ENCODE data around the gene HDDC2. TPM values are rescaled to one million over a fixed set of nuclear protein-coding genes. Genes with fewer than 3 reads are reported as not detected.
"Not testable (repeated sequence)": the region's sequence is repeated elsewhere in the genome, so short reads cannot be mapped to it uniquely, and the experiment has no call there.

HDDC2 gene
- total RNA-seq, 1 experiment from 2014 or later, result 141 TPM

DNA sequence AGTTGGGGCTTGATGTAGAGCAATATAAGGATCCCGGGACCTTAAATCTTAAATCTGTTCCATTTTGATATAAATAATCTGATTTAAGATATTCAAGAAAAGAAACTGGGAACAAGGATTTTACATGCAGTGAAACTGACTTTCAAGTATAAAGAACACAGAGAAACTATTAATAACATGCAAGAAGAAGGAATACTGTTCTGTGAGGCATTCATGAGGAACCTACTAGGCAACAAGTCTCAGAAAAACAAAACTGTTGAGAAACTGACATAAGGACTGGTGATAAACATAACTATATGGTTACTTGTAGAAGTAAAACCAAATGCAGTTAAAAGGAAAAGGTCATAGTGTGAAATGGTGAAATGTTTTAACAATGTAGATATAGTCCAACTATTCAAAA is 15.8 kb downstream of the HDDC2 start:
- peaks cover 24% of the 10 kb centered on the region for H3K9me3 Mint-ChIP-seq (ENCODE audit: unreplicated experiment)
- H3K4me3 Mint-ChIP-seq (ENCODE audit: unreplicated experiment), result no peak overlapping the region
- no peak for TF ChIP-seq CTCF (IDR thresholded peaks at IDR 0.05; ENCODE audit: unreplicated experiment)
- H3K36me3 Mint-ChIP-seq (ENCODE audit: insufficient read depth, unreplicated experiment), result peaks cover 82% of the 10 kb centered on the region
- intact Hi-C loops (cut with micrococcal nuclease), result no loop called here
- BruUV-seq (replicated peaks), result no TSS peak
- no peaks in the 10 kb centered on the region for H3K27me3 Mint-ChIP-seq (ENCODE audit: insufficient read depth, unreplicated experiment)
- ChIA-PET CTCF (no interaction called here), POLR2A (interaction anchor here (0.6 kb wide), 1 partner anchor 50 kb away, joined by 3 read pairs; no protein-coding TSS in a partner anchor)
- no peak for DNase-seq (ENCODE audit: unreplicated experiment)
- H3K27ac Mint-ChIP-seq (ENCODE audit: low read depth, unreplicated experiment), result no peak overlapping the region
- no peaks in the 10 kb centered on the region for H3K4me1 Mint-ChIP-seq (ENCODE audit: insufficient read depth, unreplicated experiment)

DNA sequence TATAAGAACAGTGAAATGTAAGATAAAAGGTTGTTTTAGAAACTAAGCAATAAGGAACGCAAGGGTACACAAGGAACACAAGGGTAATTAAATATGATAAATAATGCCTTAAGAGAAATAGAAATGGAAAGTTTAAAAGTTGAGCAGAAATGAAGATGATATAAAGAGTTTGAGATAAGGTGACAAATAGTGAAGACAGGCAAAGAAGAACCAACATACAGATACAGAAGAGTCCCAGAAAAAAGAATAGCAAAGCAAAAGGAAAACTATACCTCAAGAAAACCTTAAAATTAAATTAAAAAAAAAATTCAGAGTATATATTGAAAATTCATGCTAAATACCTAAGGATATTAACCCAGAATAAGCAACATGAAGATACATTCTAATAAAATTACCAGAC is 16.4 kb downstream of the HDDC2 start:
- POLR2A ChIA-PET, result no interaction called here
- H3K36me3 Mint-ChIP-seq (ENCODE audit: insufficient read depth, unreplicated experiment), result peaks cover 82% of the 10 kb centered on the region
- TF ChIP-seq CTCF (IDR thresholded peaks at IDR 0.05; ENCODE audit: unreplicated experiment), result no peak
- no peaks in the 10 kb centered on the region for H3K4me1 Mint-ChIP-seq (ENCODE audit: insufficient read depth, unreplicated experiment)
- BruUV-seq (replicated peaks), result no TSS peak
- CTCF ChIA-PET, result no interaction called here
- intact Hi-C loops (cut with micrococcal nuclease), result no loop called here
- H3K27ac Mint-ChIP-seq (ENCODE audit: low read depth, unreplicated experiment), result no peak overlapping the region
- DNase-seq (ENCODE audit: unreplicated experiment), result no peak
- H3K9me3 Mint-ChIP-seq (ENCODE audit: unreplicated experiment), result peaks cover 25% of the 10 kb centered on the region
- no peaks in the 10 kb centered on the region for H3K27me3 Mint-ChIP-seq (ENCODE audit: insufficient read depth, unreplicated experiment)
- no peak overlapping the region for H3K4me3 Mint-ChIP-seq (ENCODE audit: unreplicated experiment)

GRCh38 chr6:125282470-125282869 is 19.3 kb downstream of the HDDC2 start:
- ChIA-PET CTCF (interaction anchor here (0.6 kb wide), 1 partner anchor 318 kb away, joined by 4 read pairs; no protein-coding TSS in a partner anchor), POLR2A (interaction anchor here (0.6 kb wide), 1 partner anchor 326 kb away, joined by 3 read pairs; no protein-coding TSS in a partner anchor)
- H3K4me3 Mint-ChIP-seq (ENCODE audit: unreplicated experiment); H3K27ac Mint-ChIP-seq (ENCODE audit: low read depth, unreplicated experiment); intact Hi-C loops (cut with micrococcal nuclease); H3K27me3 Mint-ChIP-seq (ENCODE audit: insufficient read depth, unreplicated experiment); BruUV-seq (replicated peaks); DNase-seq (ENCODE audit: unreplicated experiment): not testable (repeated sequence)
- peaks cover 87% of the 10 kb centered on the region for H3K36me3 Mint-ChIP-seq (ENCODE audit: insufficient read depth, unreplicated experiment)
- peaks cover 25% of the 10 kb centered on the region for H3K9me3 Mint-ChIP-seq (ENCODE audit: unreplicated experiment)
- peaks cover 11% of the 10 kb centered on the region for H3K4me1 Mint-ChIP-seq (ENCODE audit: insufficient read depth, unreplicated experiment)

- BruUV-seq (replicated peaks); DNase-seq (ENCODE audit: unreplicated experiment); H3K27ac Mint-ChIP-seq (ENCODE audit: low read depth, unreplicated experiment); intact Hi-C loops (cut with micrococcal nuclease); H3K4me3 Mint-ChIP-seq (ENCODE audit: unreplicated experiment); POLR2A ChIA-PET; H3K27me3 Mint-ChIP-seq (ENCODE audit: insufficient read depth, unreplicated experiment): not testable (repeated sequence)
- CTCF ChIA-PET, result interaction anchor here (0.6 to 1.2 kb wide), 10 partner anchors 12 to 694 kb away, joined by 3 to 5 read pairs (median 4); no protein-coding TSS in a partner anchor
- Mint-ChIP-seq H3K4me1 (ENCODE audit: insufficient read depth, unreplicated experiment) (peaks cover 11% of the 10 kb centered on the region), H3K9me3 (ENCODE audit: unreplicated experiment) (peaks cover 22% of the 10 kb centered on the region), H3K36me3 (ENCODE audit: insufficient read depth, unreplicated experiment) (peaks cover 78% of the 10 kb centered on the region)
Observed at GRCh38 chr6:125280370-125281035, 21.3 kb downstream of the HDDC2 start.

DNA sequence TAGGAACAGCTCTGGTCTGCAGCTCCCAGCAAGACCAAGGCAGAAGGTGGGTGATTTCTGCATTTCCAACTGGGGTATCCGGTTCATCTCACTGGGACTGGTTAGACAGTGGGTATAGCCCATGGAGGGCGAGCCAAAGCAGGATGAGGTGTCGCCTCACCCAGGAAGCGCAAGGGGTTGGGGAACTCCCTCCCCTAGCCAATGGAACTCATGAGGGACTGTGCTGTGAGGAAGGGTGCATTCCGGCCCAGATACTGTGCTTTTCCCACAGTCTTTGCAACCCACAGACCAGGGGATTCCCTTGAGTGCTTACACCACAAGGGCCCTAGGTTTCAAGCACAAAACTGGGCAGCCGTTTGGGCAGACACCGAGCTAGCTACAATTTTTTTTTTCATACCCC is 21.8 kb downstream of the HDDC2 start:
- Mint-ChIP-seq H3K36me3 (ENCODE audit: insufficient read depth, unreplicated experiment) (peaks cover 73% of the 10 kb centered on the region), H3K4me1 (ENCODE audit: insufficient read depth, unreplicated experiment) (peaks cover 14% of the 10 kb centered on the region), H3K9me3 (ENCODE audit: unreplicated experiment) (peaks cover 17% of the 10 kb centered on the region), H3K27me3 (ENCODE audit: insufficient read depth, unreplicated experiment) (no peaks in the 10 kb centered on the region), H3K4me3 (ENCODE audit: unreplicated experiment) (no peak overlapping the region), H3K27ac (ENCODE audit: low read depth, unreplicated experiment) (no peak overlapping the region)
- no peak for TF ChIP-seq CTCF (IDR thresholded peaks at IDR 0.05; ENCODE audit: unreplicated experiment)
- ChIA-PET POLR2A (interaction anchor here (0.9 to 1.0 kb wide), 3 partner anchors 13 to 125 kb away, joined by 3 to 5 read pairs (median 4); no protein-coding TSS in a partner anchor), CTCF (interaction anchor here (0.6 to 1.3 kb wide), 7 partner anchors 13 to 165 kb away, joined by 3 to 6 read pairs (median 4); partner anchors contain the start of gene TPD52L1)
- DNase-seq (ENCODE audit: unreplicated experiment), result no peak
- BruUV-seq (replicated peaks), result no TSS peak
- intact Hi-C loops (cut with micrococcal nuclease), result no loop called here
